NCI-H345 (cell line): Measurements from ENCODE around the gene MRRF.
A peak's percentile ranks its signal among the peaks of the same experiment; 100 is the strongest.
"Not testable (repeated sequence)": the region's sequence is repeated elsewhere in the genome, so short reads cannot be mapped to it uniquely, and the experiment has no call there.

Source experiments
- DNase-seq: peaks from one replicate; lab custom pipeline; 2025; lab: John Stamatoyannopoulos, UW

MRRF gene

DNA sequence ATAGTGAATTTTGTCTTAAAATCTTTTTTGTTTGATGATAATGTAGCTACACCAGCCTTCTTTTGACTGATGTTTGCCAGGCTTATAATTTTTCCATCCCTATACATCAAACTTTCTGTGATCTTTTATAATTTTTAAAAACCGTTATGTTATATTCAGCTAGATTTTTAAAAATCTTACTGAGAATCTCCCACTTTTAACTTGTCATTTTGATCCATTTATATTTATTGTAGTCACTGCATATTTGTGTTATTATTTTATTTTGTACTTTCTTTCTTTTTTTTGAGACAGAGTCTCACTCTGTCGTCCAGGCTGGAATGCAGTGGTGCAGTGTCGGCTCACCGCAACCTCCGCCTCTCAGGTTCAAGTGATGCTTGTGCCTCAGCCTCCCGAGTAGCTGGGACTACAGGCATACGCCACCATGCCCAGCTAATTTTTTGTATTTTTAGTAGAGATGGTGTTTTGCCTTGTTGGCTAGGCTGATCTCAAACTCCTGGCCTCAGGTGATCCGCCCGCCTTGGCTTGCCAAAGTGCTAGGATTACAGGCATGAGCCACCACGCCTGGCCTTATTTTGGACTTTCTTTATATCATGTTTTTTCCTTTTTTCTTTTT lies 12.7 kb downstream of the MRRF start:
- DNase-seq = no peak

DNA sequence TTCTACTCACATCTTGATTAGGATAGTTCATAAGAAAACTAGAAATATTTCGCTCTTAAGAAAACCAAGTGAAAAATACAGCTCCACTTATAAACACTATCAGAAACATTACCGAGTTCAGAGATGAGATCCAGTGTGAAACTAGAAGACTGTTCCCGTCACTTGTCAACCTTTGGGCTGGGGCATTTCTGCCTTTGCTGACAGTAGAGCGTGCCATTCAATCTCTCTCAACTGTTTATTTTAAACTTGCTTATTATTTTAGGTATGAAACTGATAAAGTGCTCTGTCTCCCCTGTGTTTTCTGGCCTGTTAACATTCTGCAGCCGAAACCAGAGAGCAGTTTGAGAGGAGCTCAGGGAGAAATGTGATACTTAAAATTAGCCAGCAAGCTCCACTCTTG lies 16.7 kb downstream of the MRRF start:
- DNase-seq = no peak

DNA sequence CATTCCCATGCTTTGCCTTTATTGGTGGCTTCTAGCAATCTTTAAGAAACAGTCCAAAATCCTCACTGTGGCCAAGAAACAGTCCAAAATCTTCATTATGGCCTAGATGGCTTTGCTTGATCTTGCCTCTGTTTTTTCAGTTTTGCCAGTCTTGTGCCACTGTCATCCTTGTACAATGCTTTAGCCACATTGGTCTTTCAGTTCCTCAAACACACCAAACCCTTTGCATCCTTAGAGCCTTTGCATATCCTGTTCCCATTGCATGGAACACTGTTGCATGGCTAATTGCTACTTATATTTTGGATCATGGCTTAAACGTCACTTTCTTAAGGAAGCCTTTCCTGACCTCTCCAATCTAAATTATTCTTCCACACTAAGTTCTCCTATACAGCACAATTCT lies 22.1 kb downstream of the MRRF start:
- DNase-seq = no peak

DNA sequence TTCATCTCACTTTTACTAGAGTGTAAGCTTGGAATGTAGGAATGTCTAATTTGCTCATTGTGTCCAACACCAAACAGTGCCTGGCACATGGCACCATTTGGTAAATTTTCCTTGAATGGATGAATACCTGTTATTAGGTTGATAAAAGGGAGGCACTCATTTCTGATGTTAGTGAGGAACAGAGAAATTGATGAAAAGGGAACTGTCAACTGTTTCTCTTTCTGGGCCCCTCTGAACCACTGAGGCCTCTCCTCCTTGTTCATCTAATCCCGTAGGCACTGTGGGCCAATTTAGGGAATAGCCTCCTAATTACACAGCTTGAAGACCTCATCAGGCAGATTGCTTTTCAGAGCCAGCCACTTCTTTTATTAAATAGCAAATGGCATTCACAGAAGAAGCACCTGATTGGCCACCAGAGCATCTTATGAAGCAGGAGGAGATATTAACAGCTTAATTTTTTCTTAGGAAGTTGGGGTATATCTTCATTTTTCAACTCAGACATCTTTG lies 22.6 kb downstream of the MRRF start:
- DNase-seq = no peak

DNA sequence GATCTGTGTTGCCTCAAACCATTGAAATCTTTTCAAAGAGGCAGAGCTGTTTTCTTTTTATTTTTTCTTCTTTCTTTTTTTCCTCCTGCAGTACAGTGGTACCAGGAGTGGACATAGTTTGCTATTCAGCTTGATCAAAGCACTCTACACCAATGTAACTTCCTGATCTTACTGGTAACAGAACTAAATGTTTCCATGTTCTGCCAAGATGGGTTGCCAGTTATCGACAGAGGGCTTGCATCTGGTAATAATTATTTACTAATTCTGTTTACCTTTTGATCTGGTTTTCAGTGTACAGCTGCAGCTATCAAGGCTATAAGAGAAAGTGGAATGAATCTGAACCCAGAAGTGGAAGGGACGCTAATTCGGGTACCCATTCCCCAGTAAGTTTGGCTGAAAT lies 26.8 kb downstream of the MRRF start:
- DNase-seq = no peak

DNA sequence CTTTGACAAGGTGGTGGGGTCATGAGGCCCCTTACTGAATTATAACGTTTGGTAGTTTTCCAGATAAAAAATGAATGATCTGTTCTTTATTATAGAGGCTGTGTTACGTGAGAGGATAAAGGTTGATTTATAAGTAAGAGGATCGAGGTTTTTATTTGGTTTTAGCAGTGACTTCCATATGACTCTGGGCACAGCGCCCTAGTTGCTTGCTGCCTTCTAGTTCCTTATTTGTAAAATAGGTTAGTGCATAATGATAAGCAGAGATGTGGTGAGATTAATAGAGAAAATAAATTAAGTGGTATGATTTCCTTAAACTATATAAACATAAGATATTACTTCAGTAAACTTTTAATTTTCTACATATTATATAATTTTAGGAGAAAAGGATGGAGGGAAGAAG lies 29.8 kb downstream of the MRRF start:
- no peak for DNase-seq

DNA sequence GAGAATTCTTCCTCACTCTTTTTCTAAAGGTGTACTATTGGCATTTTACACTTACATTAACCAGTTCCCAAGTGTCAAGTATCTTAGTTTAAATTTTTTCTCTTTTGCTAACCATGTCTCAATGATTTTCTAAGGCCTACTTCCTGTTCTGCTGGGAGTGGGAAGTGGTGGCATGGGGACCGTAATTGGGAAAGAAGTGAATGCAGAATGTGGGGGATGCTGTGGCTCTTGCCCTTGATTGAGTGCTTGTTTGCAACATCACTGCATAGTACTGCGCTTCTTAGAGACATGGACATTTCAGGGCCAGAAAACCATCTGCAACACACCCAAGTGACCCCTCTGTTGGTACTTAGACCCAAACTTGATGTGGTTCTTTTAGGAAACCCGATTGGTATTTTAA lies 32.8 kb downstream of the MRRF start:
- no peak for DNase-seq

DNA sequence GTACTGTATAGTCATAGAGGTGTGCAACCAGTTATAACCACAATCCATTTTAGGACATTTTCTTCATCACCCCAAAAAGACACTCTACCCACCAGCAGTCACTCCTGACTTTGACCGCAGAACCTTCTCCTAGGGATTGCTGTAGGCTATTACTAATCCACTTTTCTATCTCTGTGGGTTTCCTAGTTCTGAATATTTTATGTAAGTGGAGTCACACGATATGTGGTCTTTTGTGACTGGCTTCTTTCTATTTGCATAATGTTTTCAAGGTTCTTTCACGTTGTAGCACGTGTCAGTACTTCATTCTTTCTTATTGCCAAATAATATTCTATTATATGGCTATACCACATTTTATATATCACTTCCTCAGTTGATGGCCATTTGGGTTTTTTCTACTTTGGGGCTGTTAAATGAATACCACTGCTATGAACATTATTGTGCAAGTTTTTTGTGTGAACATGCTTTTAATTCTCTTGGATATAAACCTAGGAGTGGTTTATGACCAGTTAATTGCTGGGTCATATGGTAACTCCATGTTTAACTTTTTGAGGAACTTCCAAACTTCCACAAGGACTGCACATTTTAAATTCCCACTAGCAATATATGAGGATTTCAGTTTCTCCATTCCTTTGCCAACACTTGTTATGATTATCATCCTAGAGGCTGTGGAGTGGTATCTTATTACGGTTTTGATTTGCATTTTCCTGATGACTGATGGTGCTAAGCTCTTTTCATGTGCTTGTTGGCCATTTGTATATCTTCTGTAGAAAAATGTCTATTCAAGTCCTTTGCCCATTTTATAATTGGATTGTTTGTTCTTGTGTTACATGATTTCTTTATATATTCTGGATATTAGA lies 37.8 kb downstream of the MRRF start:
- no peak for DNase-seq

DNA sequence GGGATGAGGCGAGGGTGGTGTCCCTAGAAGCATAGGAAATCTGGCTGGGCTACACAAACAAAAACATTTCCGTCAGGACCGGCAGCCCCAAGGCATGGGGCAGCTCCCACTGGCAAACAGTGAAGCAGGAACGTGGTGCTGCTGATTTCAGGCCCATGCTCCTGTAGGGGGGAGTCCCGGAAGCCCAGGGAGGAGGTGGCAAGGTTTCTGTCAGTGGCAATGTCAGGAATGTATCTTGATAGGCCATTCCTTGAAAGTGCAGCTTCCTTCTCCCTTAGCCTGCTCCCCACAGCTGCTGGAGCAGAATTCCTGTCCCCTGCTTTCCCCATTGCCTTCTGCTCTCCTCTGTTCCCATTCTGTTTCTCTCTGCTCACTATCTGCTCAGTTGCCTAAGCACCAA lies 42.4 kb downstream of the MRRF start:
- DNase-seq = no peak

DNA sequence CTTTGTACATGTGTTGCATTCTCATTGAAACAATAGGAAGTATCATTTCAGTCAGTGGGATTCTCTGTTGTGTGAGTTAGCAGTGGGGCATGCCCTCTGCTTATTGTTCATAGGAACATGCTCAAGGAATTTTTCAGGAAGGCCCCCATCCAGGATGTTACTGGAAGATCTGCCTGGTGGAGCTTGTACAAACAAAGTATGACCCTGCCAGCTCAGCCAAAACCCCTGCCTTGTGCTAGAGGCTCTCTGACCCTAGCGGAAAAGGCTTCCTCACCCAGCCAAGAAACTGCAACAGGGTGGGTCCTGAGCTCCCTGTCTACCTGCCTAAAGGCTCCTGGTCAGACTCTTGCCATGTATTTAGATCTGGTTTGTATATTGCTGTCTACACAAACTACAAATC lies 43.2 kb downstream of the MRRF start:
- no peak for DNase-seq

DNA sequence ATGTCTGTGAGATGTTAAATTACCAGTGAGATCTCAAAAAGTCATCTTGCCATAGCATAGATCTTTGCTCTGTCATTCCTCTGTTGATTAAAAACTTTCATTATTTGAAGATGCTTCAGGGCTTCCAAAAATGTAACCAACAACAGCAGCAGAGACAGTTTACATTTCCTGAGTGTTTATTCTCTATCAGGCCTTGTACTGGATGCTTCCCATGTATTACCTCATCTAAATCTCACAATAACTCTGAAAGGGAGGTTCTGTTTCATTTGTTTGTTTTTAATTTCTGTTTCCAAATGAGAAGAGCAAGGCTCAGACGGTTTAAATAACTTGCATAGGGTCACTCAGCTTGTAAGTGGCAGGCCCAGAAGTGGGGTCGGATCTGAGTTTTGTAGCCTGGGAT lies 45.2 kb downstream of the MRRF start:
- no peak for DNase-seq

DNA sequence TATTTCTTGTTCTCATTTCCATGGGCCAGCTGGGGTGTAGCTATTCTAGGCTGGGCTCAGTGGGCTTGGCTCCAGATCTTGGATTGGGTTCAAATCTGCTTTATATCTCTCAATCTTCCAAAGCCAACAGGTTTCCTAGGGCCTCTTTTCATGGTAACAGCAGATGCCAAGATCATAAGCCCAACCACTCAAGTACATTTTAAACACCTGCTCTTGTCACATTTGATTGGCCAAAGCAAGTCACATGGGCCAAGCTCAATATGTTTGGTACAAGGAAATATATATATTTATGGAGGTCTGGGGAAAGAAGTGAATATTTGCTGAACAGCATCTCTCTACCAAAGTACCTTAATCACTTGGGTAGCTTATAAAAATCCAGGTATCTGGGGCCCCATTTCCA lies 49.5 kb downstream of the MRRF start:
- no peak for DNase-seq

DNA sequence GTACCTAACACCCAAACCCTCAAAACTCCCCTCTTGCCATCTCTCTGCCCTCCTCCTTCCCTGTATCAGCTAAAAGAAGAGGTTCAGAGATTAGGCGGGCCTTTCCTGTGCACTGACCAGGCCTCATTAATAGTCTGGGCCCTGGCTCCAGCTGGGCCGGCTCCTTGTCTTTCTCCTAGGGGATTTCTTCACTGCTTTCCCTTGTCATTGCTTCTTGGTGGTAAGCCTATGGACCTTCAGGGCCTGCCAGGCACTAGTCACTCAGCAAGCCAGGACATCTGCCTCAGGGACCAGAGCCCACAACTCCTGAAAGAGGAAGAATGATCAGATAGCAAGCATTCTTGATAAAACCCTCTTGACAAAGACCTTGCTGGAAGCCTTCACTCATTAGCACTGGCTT lies 50.9 kb downstream of the MRRF start:
- DNase-seq = no peak

DNA sequence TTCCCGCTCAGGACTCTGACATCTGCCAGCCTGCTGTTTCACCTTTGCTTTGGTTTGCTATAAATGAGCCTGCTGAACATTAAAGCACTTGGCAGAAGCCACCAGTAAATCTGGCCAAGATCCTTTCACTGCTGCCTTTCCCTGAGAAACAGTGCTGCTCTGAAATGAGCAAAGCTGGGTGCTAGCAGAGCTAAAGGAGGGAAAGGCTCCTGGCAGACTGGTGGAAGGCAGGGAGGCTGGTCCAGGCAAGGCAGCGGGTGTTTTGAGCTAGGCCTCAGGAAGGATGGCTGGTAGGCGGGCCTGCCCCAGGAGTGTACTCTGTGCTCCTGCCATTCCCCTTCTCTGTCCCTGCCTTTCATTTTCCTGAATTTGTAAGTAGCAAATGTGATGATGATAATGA lies 53.6 kb downstream of the MRRF start:
- no peak for DNase-seq

DNA sequence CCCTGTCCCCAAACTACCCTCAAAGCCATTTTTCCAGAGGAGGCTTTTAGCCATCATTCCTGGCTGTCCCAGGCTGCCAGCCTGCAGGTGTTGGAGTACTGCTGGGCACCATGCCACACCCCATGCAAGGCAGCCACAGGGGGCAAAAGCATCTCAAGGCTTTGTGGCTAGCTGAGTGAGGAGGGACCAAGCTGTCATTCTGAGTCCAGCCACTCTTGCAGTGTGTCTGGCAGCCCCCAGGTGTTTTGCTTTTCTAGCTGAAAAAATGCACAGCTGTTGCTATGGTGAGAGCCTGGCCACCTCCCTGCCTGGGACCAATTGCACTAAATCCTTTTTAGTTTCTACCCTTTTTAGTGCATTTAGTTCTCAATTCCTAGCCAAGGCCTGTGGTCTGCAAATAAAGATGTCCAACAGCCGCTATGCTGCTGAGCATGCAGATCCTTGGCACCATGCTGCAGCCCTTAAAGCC lies 55.8 kb downstream of the MRRF start:
- DNase-seq = peak; percentile 67

DNA sequence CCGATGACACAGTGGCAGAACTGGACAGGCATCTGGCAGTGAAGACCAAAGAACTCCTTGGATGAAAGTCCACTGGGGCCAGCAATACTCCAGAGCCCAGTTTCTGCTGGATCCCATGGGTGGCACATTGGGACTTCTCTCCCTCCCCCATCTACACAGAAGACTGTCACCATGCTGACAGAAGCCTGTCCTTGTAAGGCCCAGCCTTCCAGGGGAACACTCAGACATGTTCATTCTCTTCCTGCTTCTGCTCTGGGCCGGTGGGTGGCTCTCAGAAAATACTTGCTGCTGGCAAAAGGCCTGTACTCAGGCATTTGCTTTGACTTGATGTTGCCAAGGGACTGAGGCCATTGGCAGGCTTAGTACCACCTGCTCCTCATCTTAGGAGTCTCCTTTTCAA lies 57.9 kb downstream of the MRRF start:
- DNase-seq = no peak

DNA sequence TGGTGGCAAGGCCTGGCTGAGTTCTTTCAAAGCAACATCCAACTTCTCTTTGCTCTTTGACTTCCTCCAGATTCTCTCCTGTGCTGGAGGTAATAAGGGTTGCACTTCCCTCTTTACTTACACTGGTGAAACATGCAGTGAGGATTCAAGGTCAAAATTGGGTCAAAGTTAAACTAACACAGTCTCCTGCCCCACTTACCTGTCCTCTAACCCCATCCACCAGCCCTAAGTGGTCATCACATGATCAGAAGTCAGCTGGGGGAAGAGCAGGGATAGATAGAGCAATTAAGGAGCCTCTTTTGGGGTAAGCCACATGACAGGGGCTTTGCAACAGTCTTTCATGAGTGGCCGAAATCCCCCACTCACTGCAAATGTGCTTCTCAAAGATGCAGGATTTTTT lies 60.0 kb downstream of the MRRF start:
- DNase-seq = not testable (repeated sequence)

DNA sequence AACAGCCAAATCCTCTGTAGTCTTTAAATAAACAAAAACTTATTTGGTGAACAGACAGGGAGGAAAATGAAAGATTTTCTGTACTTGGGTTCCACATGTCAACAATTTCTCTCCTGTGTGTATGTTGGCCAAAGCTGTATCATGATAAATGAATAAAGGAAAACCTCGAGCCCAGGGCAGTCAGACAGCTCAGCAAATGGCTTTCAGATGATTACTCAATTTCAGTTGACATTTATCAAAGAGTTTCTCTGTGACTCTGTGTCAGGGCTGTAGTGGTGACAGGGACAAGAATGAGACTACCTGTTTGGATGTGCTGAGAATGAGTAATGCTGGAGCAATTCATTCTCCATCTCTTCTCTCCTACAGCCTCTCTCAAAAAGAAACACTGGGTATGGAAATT lies 60.4 kb downstream of the MRRF start:
- no peak for DNase-seq

DNA sequence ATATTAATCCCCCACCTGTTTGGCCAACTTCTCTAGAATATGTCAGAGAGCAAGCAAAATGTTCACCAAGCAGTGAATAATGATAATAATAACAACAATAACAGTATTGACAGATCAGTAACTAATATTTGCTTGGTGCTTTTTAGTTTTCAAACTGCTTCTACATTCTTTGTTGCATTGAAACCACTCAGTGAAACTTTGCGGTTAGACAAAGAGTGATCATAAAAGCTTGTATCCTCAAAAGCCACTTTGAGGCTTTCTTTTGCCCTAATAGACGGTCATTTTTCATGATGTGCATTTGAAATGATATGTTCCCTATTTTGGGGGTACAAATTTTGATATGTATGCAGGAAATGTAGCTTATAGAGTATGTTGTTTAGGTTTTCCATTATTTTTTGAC lies 62.5 kb downstream of the MRRF start:
- no peak for DNase-seq

DNA sequence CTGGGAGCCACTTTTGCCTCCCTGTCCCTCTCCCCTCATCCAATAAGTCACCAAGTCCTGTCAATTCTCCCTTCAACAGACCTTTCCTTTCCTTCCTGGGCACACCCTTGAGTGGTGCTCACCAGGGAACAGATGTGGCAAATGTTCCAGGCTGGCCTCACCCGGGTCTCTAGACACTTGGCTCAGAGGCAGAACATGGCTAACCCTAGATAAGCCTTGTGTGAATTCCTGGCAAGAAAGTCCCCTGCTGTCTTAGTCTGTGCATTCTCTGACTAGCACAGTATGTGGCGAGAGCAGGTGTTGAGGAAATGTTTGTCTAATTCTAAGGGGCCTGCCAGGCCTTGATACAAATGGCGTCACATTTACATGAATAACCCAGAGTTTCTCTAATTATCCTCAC lies 64.9 kb downstream of the MRRF start:
- no peak for DNase-seq

DNA sequence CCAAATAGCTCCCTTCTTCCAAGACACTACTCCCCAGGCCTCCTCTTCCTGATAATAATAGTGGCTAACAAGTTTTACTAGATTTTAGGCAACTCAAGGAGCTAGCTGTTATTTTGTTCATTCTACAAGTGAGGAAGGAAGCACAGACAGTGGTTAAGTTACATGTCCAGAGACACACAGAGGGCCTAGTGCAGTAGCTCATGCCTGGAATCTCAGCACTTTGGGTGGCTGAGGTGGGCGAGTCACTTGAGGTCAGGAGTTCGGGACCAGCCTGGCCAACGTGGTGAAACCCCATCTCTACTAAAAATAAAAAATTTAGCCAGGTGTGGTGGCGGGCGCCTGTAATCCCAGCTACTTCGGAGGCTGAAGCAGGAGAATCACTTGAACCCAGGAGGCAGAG lies 65.8 kb downstream of the MRRF start:
- DNase-seq = not testable (repeated sequence)

DNA sequence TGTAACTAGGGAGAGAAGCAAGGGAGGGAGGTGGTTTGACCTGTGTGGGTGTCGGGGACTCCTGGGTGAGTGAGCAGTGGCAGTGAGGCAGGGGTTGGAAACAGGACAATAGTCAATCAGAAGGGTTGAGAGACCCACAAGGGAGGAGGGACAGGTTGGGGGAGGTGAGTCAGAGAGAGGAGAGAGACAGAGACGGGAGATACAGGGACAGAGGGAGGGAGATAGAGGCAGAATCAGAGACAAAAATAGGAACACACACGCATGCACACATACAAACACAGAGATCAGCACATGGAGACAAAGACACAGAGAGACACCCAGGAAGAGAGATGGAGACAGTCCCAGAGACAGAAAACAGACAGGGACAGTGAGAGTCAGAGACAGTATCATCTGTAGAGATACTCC lies 66.8 kb downstream of the MRRF start:
- no peak for DNase-seq

DNA sequence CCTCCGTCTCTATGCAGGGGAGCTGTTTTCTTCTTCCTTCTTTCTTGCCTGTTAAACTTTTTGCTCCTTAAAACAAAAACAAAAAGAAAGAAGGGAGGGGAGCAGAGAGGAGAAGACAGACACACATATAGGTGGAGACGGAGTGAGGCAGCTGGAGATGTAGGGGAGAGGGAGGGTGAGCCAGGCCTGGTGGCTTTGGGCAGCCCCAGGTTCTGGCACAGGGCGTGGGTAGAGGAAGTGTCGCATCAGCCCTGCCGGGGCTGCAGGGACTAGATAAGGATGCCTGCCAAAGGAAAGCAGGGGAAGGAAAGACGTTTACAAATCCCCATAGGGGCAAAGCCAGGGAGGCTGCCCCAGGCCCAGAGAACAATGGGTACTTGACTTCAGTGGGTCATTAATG lies 67.4 kb downstream of the MRRF start:
- DNase-seq = no peak

DNA sequence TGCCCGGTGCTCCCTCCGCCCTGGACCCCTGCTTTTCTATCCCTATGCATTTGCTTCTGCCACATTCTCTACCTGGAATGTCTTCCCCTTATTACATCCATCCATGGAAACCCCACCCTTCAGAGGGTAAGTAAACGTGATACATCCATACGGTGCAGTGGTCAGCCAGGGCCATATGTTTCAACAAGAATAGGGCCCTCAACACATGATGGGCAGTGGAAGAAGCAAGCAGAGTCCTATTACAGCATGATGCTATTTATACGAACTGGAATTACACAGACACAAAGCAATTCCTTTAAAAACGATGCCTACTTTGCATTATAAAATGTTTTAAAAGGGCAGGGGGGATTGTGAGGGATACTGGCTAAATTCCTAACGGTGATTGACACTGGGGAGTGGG lies 68.0 kb downstream of the MRRF start:
- no peak for DNase-seq
